ENCODE data around the gene LAMA5.

- no peak for TF ChIP-seq CTCF (optimal IDR thresholded peaks at IDR 0.05 in 1 of 3, IDR thresholded peaks at IDR 0.05 in 1 of 3, conservative IDR thresholded peaks at IDR 0.05 in 1 of 3; ENCODE audit: extremely low read depth in 1 of 3, insufficient read depth in 2 of 3, low read length in 3 of 3)
- no peak for TF ChIP-seq EZH2 (IDR thresholded peaks at IDR 0.05; ENCODE audit: low read length)
Measured at GRCh38 chr20:62336329-62336728, 30.8 kb downstream of the LAMA5 start.

Data from keratinocyte (primary cell).